HEK293T (cell line): ENCODE results near the gene NSMCE1.

Experiments
- CTCF ChIA-PET: fragments of 350-600 bp; formaldehyde crosslinking; extraction: SDS; loops from one replicate; lab custom pipeline; 2021; ENCODE audit warnings: antibody characterized with exemption, inconsistent platforms; lab: Yijun Ruan, JAX
- POLR2A ChIA-PET: fragments of 350-600 bp; formaldehyde crosslinking; extraction: SDS; loops from one replicate; lab custom pipeline; 2020; ENCODE audit warnings: antibody characterized with exemption, inconsistent platforms; lab: Yijun Ruan, JAX
- DNase-seq: peaks from one replicate; pipeline ENCODE4 v3.0.0; 2012; ENCODE audit warnings: mixed read lengths; ENCODE audit errors: extremely low spot score
- ARNT ChIP-seq: fragments of 450-650 bp; IDR thresholded peaks from 2 replicates; pipeline ENCODE4 v1.6.1; 2017; ENCODE audit warnings: mild to moderate bottlenecking
- BHLHE40 ChIP-seq: fragments of 450-650 bp; IDR thresholded peaks from 2 replicates; pipeline ENCODE4 v1.6.1; 2016; ENCODE audit warnings: mild to moderate bottlenecking, moderate library complexity, borderline replicate concordance
- CTBP1 ChIP-seq: fragments of 450-650 bp; IDR thresholded peaks from 2 replicates; pipeline ENCODE4 v1.6.1; 2016; ENCODE audit warnings: borderline replicate concordance
- ELF4 ChIP-seq: fragments of 450-650 bp; IDR thresholded peaks from 2 replicates; pipeline ENCODE4 v1.6.1; 2017; ENCODE audit warnings: antibody characterized with exemption
- FOXA1 ChIP-seq: fragments of 450-650 bp; IDR thresholded peaks from 2 replicates; pipeline ENCODE4 v1.6.1; 2016; ENCODE audit warnings: mild to moderate bottlenecking
- FOXK2 ChIP-seq: fragments of 450-650 bp; IDR thresholded peaks from 2 replicates; pipeline ENCODE4 v1.6.1; 2016; ENCODE audit warnings: mild to moderate bottlenecking
- FOXM1 ChIP-seq: fragments of 450-650 bp; IDR thresholded peaks from 2 replicates; pipeline ENCODE4 v1.6.1; 2017; ENCODE audit warnings: mild to moderate bottlenecking, borderline replicate concordance
- HDGF ChIP-seq: fragments of 450-650 bp; IDR thresholded peaks from 2 replicates; pipeline ENCODE4 v1.6.1; 2017; ENCODE audit warnings: antibody characterized with exemption, borderline replicate concordance
- L3MBTL2 ChIP-seq: fragments of 450-650 bp; conservative IDR thresholded peaks from 2 replicates; pipeline ENCODE4 v1.6.1; 2016; ENCODE audit warnings: mild to moderate bottlenecking
- LEF1 ChIP-seq: fragments of 450-650 bp; IDR thresholded peaks from 2 replicates; pipeline ENCODE4 v1.6.1; 2017; ENCODE audit warnings: mild to moderate bottlenecking, borderline replicate concordance
- NFRKB ChIP-seq: fragments of 450-650 bp; IDR thresholded peaks from 2 replicates; pipeline ENCODE4 v1.6.1; 2016; ENCODE audit warnings: mild to moderate bottlenecking, moderate library complexity
- PKNOX1 ChIP-seq: fragments of 450-650 bp; IDR thresholded peaks from 2 replicates; pipeline ENCODE4 v1.6.1; 2016
- SP1 ChIP-seq: fragments of 450-650 bp; IDR thresholded peaks from 2 replicates; pipeline ENCODE4 v1.6.1; 2017
- SUZ12 ChIP-seq: fragments of 450-650 bp; IDR thresholded peaks from 2 replicates; pipeline ENCODE4 v1.6.1; 2016; ENCODE audit warnings: mild to moderate bottlenecking
- TARDBP ChIP-seq: fragments of 450-650 bp; IDR thresholded peaks from 2 replicates; pipeline ENCODE4 v1.6.1; 2016
- ZNF384 ChIP-seq: fragments of 450-650 bp; IDR thresholded peaks from 2 replicates; pipeline ENCODE4 v1.6.1; 2016

The NSMCE1 gene

DNA sequence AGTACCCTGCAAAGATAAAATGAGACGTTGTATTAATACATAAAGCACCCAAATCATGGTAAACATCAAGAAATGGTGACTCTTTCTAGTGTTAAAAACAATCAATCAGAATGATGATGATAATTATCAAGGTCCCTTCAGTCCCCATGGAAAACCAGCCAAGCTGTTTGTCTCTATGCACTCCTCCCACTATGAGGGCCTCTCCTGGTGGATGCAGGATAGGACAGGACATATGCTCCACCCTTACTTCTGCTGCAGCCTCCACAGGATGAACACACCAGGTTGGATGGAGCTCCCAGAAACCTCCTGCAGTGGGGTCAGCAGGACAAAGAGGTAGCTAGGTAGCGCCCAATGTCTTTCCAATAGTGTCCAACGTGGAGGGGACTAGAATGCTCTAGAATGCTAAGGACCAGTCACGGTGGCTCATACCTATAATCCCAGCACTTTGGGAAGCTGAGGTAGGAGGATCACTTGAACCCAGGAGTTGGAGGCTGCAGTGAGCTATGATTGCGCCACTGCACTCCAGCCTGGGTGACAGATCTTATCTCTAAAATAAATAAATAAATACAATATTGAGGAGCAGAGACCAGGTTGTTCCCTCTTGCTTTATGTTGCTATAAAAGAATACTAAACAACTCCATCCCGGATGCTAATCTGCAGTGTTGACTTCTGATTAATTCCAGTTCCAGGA, 75.1 kb downstream of the NSMCE1 start:
- ChIA-PET CTCF (interaction anchor here (0.6 to 0.9 kb wide), 2 partner anchors 10 to 83 kb away, joined by 3 to 8 read pairs; partner anchors contain the start of gene KDM8), POLR2A (interaction anchor here (3.2 kb wide), 1 partner anchor 10 kb away, joined by 13 read pairs; the partner anchor contains the start of gene KDM8)
- TF ChIP-seq CTBP1 (no peak), NFRKB (no peak), ZNF384 (no peak), FOXA1 (no peak), PKNOX1 (no peak), HDGF (no peak), TARDBP (no peak), SUZ12 (no peak), ELF4 (no peak), LEF1 (no peak), ARNT (no peak), FOXK2 (no peak), SP1 (no peak), BHLHE40 (no peak), FOXM1 (no peak), L3MBTL2 (no peak)

GRCh38 chr16:27191352-27191924, 77.1 kb downstream of the NSMCE1 start:
- ChIA-PET CTCF (interaction anchor here (1.1 kb wide), 1 partner anchor 11 kb away, joined by 3 read pairs; no protein-coding TSS in a partner anchor), POLR2A (interaction anchor here (2.4 kb wide), 1 partner anchor 13 kb away, joined by 14 read pairs; the partner anchor contains the start of gene KDM8)
- DNase-seq = no peak
- TF ChIP-seq L3MBTL2 (no peak), TARDBP (no peak), ELF4 (no peak), PKNOX1 (no peak), SUZ12 (no peak), CTBP1 (no peak), ARNT (no peak), NFRKB (no peak), FOXM1 (no peak), FOXK2 (no peak), FOXA1 (no peak), LEF1 (no peak)

More for the DNA sequence above, 75.1 kb downstream of the NSMCE1 start:
- no peak for DNase-seq

- ChIA-PET POLR2A (interaction anchor here (2.4 kb wide), 1 partner anchor 14 kb away, joined by 14 read pairs; the partner anchor contains the start of gene KDM8), CTCF (interaction anchor here (1.1 kb wide), 1 partner anchor 10 kb away, joined by 3 read pairs; no protein-coding TSS in a partner anchor)
- TF ChIP-seq NFRKB (no peak), ZNF384 (no peak), HDGF (no peak), FOXM1 (no peak), SUZ12 (no peak), ARNT (no peak), TARDBP (no peak), FOXA1 (no peak), L3MBTL2 (no peak), PKNOX1 (no peak)
- DNase-seq = no peak
Measured at GRCh38 chr16:27190316-27190871, 78.2 kb downstream of the NSMCE1 start.

DNA sequence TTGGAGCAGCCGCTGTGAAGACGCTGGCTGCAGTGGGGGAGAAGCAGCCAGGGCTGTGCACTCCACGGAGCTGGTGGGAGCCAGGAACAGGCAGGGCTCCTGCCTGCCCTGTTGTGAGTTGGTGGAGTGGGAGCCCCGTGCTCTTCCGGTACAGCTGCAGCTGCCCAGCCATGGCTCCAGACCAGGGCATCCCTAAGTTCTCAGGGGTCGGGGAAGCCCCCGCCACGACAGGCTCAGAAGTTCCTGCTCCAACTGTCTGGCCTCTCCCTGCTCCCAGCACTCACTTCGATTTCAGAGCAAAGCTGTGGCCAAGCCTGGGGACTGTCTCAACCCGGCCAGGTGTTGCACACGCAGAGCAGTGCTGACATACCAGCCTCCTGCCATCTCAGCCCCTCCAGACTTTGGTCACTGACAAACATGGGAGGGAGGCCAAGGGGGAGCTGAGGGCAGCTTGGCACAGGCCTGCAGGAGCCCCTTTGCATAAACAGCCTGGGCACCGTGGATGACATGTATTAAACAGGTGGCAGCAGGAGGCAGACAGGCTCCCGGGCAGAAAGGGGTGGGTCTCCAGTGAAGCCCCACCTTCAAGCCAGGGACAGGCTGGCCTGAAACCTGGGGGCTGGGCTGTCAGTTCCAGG, 79.1 kb downstream of the NSMCE1 start:
- ChIA-PET POLR2A (interaction anchor here (2.4 kb wide), 1 partner anchor 15 kb away, joined by 14 read pairs; the partner anchor contains the start of gene KDM8), CTCF (no interaction called here)
- DNase-seq = no peak
- no peak for TF ChIP-seq NFRKB
- no peak for TF ChIP-seq SUZ12
- no peak for TF ChIP-seq FOXM1
- TF ChIP-seq CTBP1 = no peak
- no peak for TF ChIP-seq PKNOX1

- ChIA-PET CTCF (no interaction called here), POLR2A (no interaction called here)
- TF ChIP-seq SP1 (no peak), CTBP1 (no peak), ARNT (no peak), LEF1 (no peak), TARDBP (no peak), L3MBTL2 (no peak), FOXK2 (no peak), NFRKB (no peak), FOXA1 (no peak)
- DNase-seq = no peak
Measured at GRCh38 chr16:27188633-27189032, 79.9 kb downstream of the NSMCE1 start.
